ENCODE results near the gene KCND2.

The KCND2 gene

GRCh38 chr7:120797026-120797645, 524.2 kb downstream of the KCND2 start:
- no peak for DNase-seq (ENCODE audit: low read depth in 3 of 3, low spot score in 1 of 3)

- DNase-seq (ENCODE audit: low read depth in 3 of 3, low spot score in 1 of 3), result no peak
These were observed 526.2 kb downstream of the KCND2 start for GRCh38 chr7:120799147-120799546.
